SK-N-SH (cell line): ENCODE results near the gene SOX15. TPM values are rescaled to one million over a fixed set of nuclear protein-coding genes. Genes with fewer than 3 reads are reported as not detected.

Experiments used
- CTCF ChIA-PET: fragments of 300-600, 350-600 bp; formaldehyde crosslinking; extraction: SDS; loops from one replicate; lab custom pipeline; 2021; lab: Yijun Ruan, JAX
- POLR2A ChIA-PET: fragments of 350-600 bp; sonication (Branson Sonifier 250); formaldehyde crosslinking; extraction: SDS; loops from one replicate; lab custom pipeline; 2020; ENCODE audit warnings: antibody characterized with exemption, inconsistent platforms; lab: Yijun Ruan, JAX
- DNase-seq: peaks from one replicate; pipeline ENCODE4 v3.0.0; 2012
- H2AFZ ChIP-seq: fragments of 200-600 bp; sonication (generic); 2 replicates; pipeline ENCODE4 v1.8.1; 2016; ENCODE audit warnings: antibody characterized with exemption, mild to moderate bottlenecking, low read depth
- H3F3A ChIP-seq: fragments of 200-600 bp; sonication (generic); replicated peaks from 2 replicates; pipeline ENCODE3; 2016; ENCODE audit warnings: antibody characterized with exemption, mild to moderate bottlenecking; ENCODE audit not compliant: insufficient read depth
- H3K27ac ChIP-seq, 2 experiments: fragments of 200-500 bp in 1 of 2; fragments of 200-600 bp in 1 of 2; sonication (Bioruptor generic) in 1 of 2; sonication (generic), shearing (Covaris generic) in 1 of 2; 2 replicates each; pipeline versions ENCODE4 v1.5.1 to v1.6.1; 2014 to 2016; ENCODE audit warnings: low read depth in 2 of 2, inconsistent platforms in 1 of 2, low read length in 1 of 2, mild to moderate bottlenecking in 1 of 2, mixed read lengths in 1 of 2
- H3K27me3 ChIP-seq: fragments of 200-600 bp; sonication (generic), shearing (Covaris generic); 2 replicates; pipeline ENCODE4 v1.6.1; 2016; ENCODE audit warnings: mixed run types; ENCODE audit not compliant: insufficient read depth
- H3K36me3 ChIP-seq, 2 experiments: fragments of 200-500 bp in 1 of 2; fragments of 200-600 bp in 1 of 2; sonication (Bioruptor generic) in 1 of 2; sonication (generic) in 1 of 2; replicated peaks in 1 of 2; 2 replicates each; pipeline versions ENCODE3 to v1.5.1; 2014 to 2016; ENCODE audit warnings: low read length in 1 of 2, mild to moderate bottlenecking in 1 of 2; ENCODE audit not compliant: insufficient read depth in 2 of 2, control insufficient read depth in 1 of 2
- H3K4me1 ChIP-seq, 2 experiments: fragments of 200-500 bp in 1 of 2; fragments of 200-600 bp in 1 of 2; sonication (Bioruptor generic) in 1 of 2; sonication (generic), shearing (Covaris generic) in 1 of 2; 2 replicates each; pipeline versions ENCODE4 v1.5.1 to v1.6.1; 2014 to 2016; ENCODE audit warnings: low read depth in 1 of 2, low read length in 1 of 2, mixed run types in 1 of 2; ENCODE audit not compliant: insufficient read depth in 2 of 2, control insufficient read depth in 1 of 2
- H3K4me2 ChIP-seq: fragments of 200-600 bp; sonication (generic), shearing (Covaris generic); 2 replicates; pipeline ENCODE4 v1.6.1; 2017; ENCODE audit warnings: mixed run types
- H3K4me3 ChIP-seq, 2 experiments: fragments of 200-500 bp in 1 of 2; fragments of 200-600 bp in 1 of 2; sonication (Bioruptor generic) in 1 of 2; sonication (generic), shearing (Covaris generic) in 1 of 2; 2 replicates each; pipeline versions ENCODE4 v1.5.1 to v1.8.1; 2014 to 2016; ENCODE audit warnings: low read depth in 2 of 2, inconsistent platforms in 1 of 2, low read length in 1 of 2, mild to moderate bottlenecking in 1 of 2, mixed read lengths in 1 of 2, moderate library complexity in 1 of 2
- H3K79me2 ChIP-seq: fragments of 200-600 bp; sonication (generic); 2 replicates; pipeline ENCODE4 v1.8.1; 2017; ENCODE audit warnings: mild to moderate bottlenecking; ENCODE audit not compliant: insufficient read depth
- H3K9ac ChIP-seq: fragments of 200-600 bp; sonication (generic); 2 replicates; pipeline ENCODE4 v1.6.1; 2017; ENCODE audit warnings: mixed run types
- H3K9me2 ChIP-seq: fragments of 200-600 bp; sonication (generic); 2 replicates; pipeline ENCODE4 v1.6.1; 2017; ENCODE audit warnings: mixed run types
- H3K9me3 ChIP-seq: fragments of 200-600 bp; sonication (generic); 2 replicates; pipeline ENCODE4 v1.6.1; 2017; ENCODE audit warnings: mixed run types, mild to moderate bottlenecking, moderate library complexity
- H4K20me1 ChIP-seq: fragments of 200-600 bp; sonication (generic); 2 replicates; pipeline ENCODE4 v1.6.1; 2017; ENCODE audit warnings: mild to moderate bottlenecking, mixed run types; ENCODE audit not compliant: insufficient read depth
- CTCF ChIP-seq: fragments of 200-600 bp; sonication (generic); IDR thresholded peaks from 2 replicates; pipeline ENCODE4 v1.6.1; 2017; ENCODE audit warnings: antibody characterized with exemption, mild to moderate bottlenecking, moderate library complexity
- EP300 ChIP-seq, 2 experiments: IDR thresholded peaks; 2 replicates each; pipeline versions ENCODE4 v1.4.0 to v1.6.1; 2012; ENCODE audit warnings: borderline replicate concordance in 1 of 2, low read depth in 1 of 2, low read length in 1 of 2
- FOSL2 ChIP-seq: IDR thresholded peaks from 2 replicates; pipeline ENCODE4 v1.4.0; 2012; ENCODE audit warnings: low read depth, mild to moderate bottlenecking, moderate library complexity, borderline replicate concordance
- FOXM1 ChIP-seq: IDR thresholded peaks from 2 replicates; pipeline ENCODE4 v1.4.0; 2012; ENCODE audit warnings: low read depth, mild to moderate bottlenecking
- GATA2 ChIP-seq: sonication (generic); formaldehyde crosslinking; IDR thresholded peaks from 2 replicates; pipeline ENCODE4 v1.5.0; 2020; ENCODE audit warnings: mild to moderate bottlenecking, missing genetic modification reagents
- IRF3 ChIP-seq: fragments of 150-350 bp; IDR thresholded peaks from 2 replicates; pipeline ENCODE4 v1.6.1; 2016; ENCODE audit warnings: mild to moderate bottlenecking, low read depth, low read length
- MAX ChIP-seq: IDR thresholded peaks from 2 replicates; pipeline ENCODE4 v1.4.0; 2012; ENCODE audit warnings: low read depth
- MEF2A ChIP-seq: IDR thresholded peaks from 2 replicates; pipeline ENCODE4 v1.4.0; 2012; ENCODE audit warnings: low read depth, borderline replicate concordance
- RCOR1 ChIP-seq: fragments of 150-350 bp; IDR thresholded peaks from 2 replicates; pipeline ENCODE4 v1.6.1; 2017; ENCODE audit warnings: antibody characterized with exemption, low read length
- REST ChIP-seq: IDR thresholded peaks from 2 replicates; pipeline ENCODE4 v1.6.1; 2012; ENCODE audit warnings: mild to moderate bottlenecking, low read depth, low read length, moderate library complexity
- SIN3A ChIP-seq: IDR thresholded peaks from 2 replicates; pipeline ENCODE4 v1.6.1; 2012; ENCODE audit warnings: low read depth, mild to moderate bottlenecking, low read length, moderate library complexity, borderline replicate concordance
- SMC3 ChIP-seq: IDR thresholded peaks from 2 replicates; pipeline ENCODE4 v1.6.1; 2012; ENCODE audit warnings: low read depth, low read length, improper control_type of control experiment
- TAF1 ChIP-seq: IDR thresholded peaks from 2 replicates; pipeline ENCODE4 v1.6.1; 2012; ENCODE audit warnings: low read depth, mild to moderate bottlenecking, low read length, moderate library complexity, borderline replicate concordance
- TCF12 ChIP-seq: IDR thresholded peaks from 2 replicates; pipeline ENCODE4 v1.4.0; 2012
- USF1 ChIP-seq: IDR thresholded peaks from 2 replicates; pipeline ENCODE4 v1.4.0; 2012; ENCODE audit warnings: low read depth, borderline replicate concordance
- YY1 ChIP-seq: IDR thresholded peaks from 2 replicates; pipeline ENCODE4 v1.4.0; 2012; ENCODE audit warnings: low read depth, mild to moderate bottlenecking
- WGBS: methylation state at CpG from one replicate; pipeline ENCODE4 v1.1.6; 2017; ENCODE audit warnings: low lambda C conversion rate; 5-methylcytosine and 5-hydroxymethylcytosine counted together
- polyA plus RNA-seq, 3 experiments: library from polyadenylated mRNA; depleted of rRNA; stranded (reverse); fragments of >200 nt; gene quantifications; 2 replicates each; pipeline ENCODE4 v1.2.3, GENCODE V29; 2012

The SOX15 gene
- polyA plus RNA-seq, 1 of the 3 experiments (the other 2 are of a cell fraction), result 1.3 TPM

GRCh38 chr17:7541074-7541621 is 48.7 kb downstream of the SOX15 start:
- TF ChIP-seq IRF3 (no peak), YY1 (no peak), MEF2A (no peak), FOSL2 (no peak), GATA2 (no peak), EP300 (IDR thresholded peaks at IDR 0.05; ENCODE audit: borderline replicate concordance in 1 of 2, low read depth in 1 of 2, low read length in 1 of 2) (no peak), TCF12 (no peak), SMC3 (no peak), TAF1 (no peak), SIN3A (no peak), USF1 (no peak)
- TF ChIP-seq, all 33 proteins: peak for 0
- Histone ChIP-seq H2AFZ (no peak overlapping the region), H3K79me2 (no peaks in the 10 kb centered on the region), H3K9me2 (no peaks in the 10 kb centered on the region), H3K27ac (no peak overlapping the region), H3K4me1 (no peaks in the 10 kb centered on the region), H4K20me1 (no peaks in the 10 kb centered on the region), H3K27me3 (no peaks in the 10 kb centered on the region; the same call in 1 of the 2 replicates), H3K9me3 (peaks cover 3% of the 10 kb centered on the region; the same call in 1 of the 2 replicates), H3K4me2 (no peak overlapping the region), H3F3A (no peaks in the 10 kb centered on the region), H3K9ac (no peak overlapping the region), H3K4me3 (no peak overlapping the region), H3K36me3 (no peaks in the 10 kb centered on the region)
- DNase-seq, result no peak
- ChIA-PET POLR2A (no interaction called here), CTCF (interaction anchor here (1.3 to 6.8 kb wide), 3 partner anchors 20 to 42 kb away, joined by 3 to 32 read pairs (median 9); partner anchors contain the start of gene SENP3)
- 84% methylated on average over 9 of the region's 9 CpGs for WGBS

GRCh38 chr17:7538891-7539545 is 50.9 kb downstream of the SOX15 start:
- CTCF ChIA-PET, result interaction anchor here (1.5 to 6.8 kb wide), 2 partner anchors 22 to 24 kb away, joined by 5 to 32 read pairs; partner anchors contain the start of gene SENP3
- TF ChIP-seq SIN3A, result no peak
- no peak for TF ChIP-seq USF1
- TF ChIP-seq REST, result no peak
- TF ChIP-seq CTCF, result no peak
- no peak for TF ChIP-seq FOXM1
- no peak for TF ChIP-seq MAX
- no peak for TF ChIP-seq MEF2A
- no peak for TF ChIP-seq EP300 (IDR thresholded peaks at IDR 0.05; ENCODE audit: borderline replicate concordance in 1 of 2, low read depth in 1 of 2, low read length in 1 of 2)
- TF ChIP-seq FOSL2, result no peak
- TF ChIP-seq RCOR1, result no peak

More at GRCh38 chr17:7538891-7539545, 50.9 kb downstream of the SOX15 start:
- no peak overlapping the region for H3K27ac ChIP-seq
- no peaks in the 10 kb centered on the region for H3K9me2 ChIP-seq
- H3K4me2 ChIP-seq, result no peak overlapping the region
- no peaks in the 10 kb centered on the region for H3K79me2 ChIP-seq
- no peaks in the 10 kb centered on the region for H3F3A ChIP-seq
- H3K36me3 ChIP-seq, result no peaks in the 10 kb centered on the region
- H2AFZ ChIP-seq, result 0 out of 2 replicates have a peak overlapping the region, but pooled peaks have one; percentile 29
- no peak for DNase-seq
- H4K20me1 ChIP-seq, result no peaks in the 10 kb centered on the region
- WGBS, result 62% methylated on average over 10 of the region's 11 CpGs
- no peak overlapping the region for H3K9ac ChIP-seq
- H3K4me3 ChIP-seq, result no peak overlapping the region
- no peaks in the 10 kb centered on the region for H3K4me1 ChIP-seq
- H3K27me3 ChIP-seq, result no peaks in the 10 kb centered on the region; the same call in 1 of the 2 replicates
- H3K9me3 ChIP-seq, result peaks cover 3% of the 10 kb centered on the region; the same call in 1 of the 2 replicates
- POLR2A ChIA-PET, result interaction anchor here (1.2 kb wide), 1 partner anchor 23 kb away, joined by 3 read pairs; no protein-coding TSS in a partner anchor
